HepG2 (cell line): Measurements from ENCODE around the gene B3GAT3. TPM values are rescaled to one million over a fixed set of nuclear protein-coding genes. Genes with fewer than 3 reads are reported as not detected.

ENCODE experiments used
- DDIT3 ChIP-seq: sonication (generic); formaldehyde crosslinking; IDR thresholded peaks from 2 replicates; pipeline ENCODE4 v1.4.0; 2020; ENCODE audit warnings: mild to moderate bottlenecking, missing genetic modification reagents
- DNMT3B ChIP-seq: conservative IDR thresholded peaks from 2 replicates; pipeline ENCODE4 v1.6.1; 2016; ENCODE audit warnings: missing biosample characterization, control low read depth
- EZH2 ChIP-seq: conservative IDR thresholded peaks from 2 replicates; pipeline ENCODE4 v1.6.1; 2012; ENCODE audit warnings: mild to moderate bottlenecking, low read depth, low read length, moderate library complexity
- SAP130 ChIP-seq: IDR thresholded peaks from 2 replicates; pipeline ENCODE4 v1.6.1; 2016; ENCODE audit warnings: low read depth
- ZBTB21 ChIP-seq: sonication (generic); formaldehyde crosslinking; IDR thresholded peaks from 2 replicates; pipeline ENCODE4 v1.4.0; 2020; ENCODE audit warnings: missing genetic modification reagents
- ZC3H4 ChIP-seq: sonication (generic); formaldehyde crosslinking; IDR thresholded peaks from 2 replicates; pipeline ENCODE4 v1.4.0; 2020; ENCODE audit warnings: missing genetic modification reagents, borderline replicate concordance
- ZNF121 ChIP-seq: sonication (generic); formaldehyde crosslinking; IDR thresholded peaks from 2 replicates; pipeline ENCODE4 v1.5.0; 2020; ENCODE audit warnings: mild to moderate bottlenecking, missing genetic modification reagents
- ZNF44 ChIP-seq: sonication (generic); formaldehyde crosslinking; IDR thresholded peaks from 2 replicates; pipeline ENCODE4 v1.5.1; 2020; ENCODE audit warnings: mild to moderate bottlenecking, missing genetic modification reagents
- ZNF549 ChIP-seq: sonication (generic); formaldehyde crosslinking; IDR thresholded peaks from 2 replicates; pipeline ENCODE4 v1.5.0; 2020; ENCODE audit warnings: missing genetic modification reagents
- ZNF563 ChIP-seq: sonication (generic); formaldehyde crosslinking; IDR thresholded peaks from 2 replicates; pipeline ENCODE4 v1.8.0; 2022; ENCODE audit warnings: mild to moderate bottlenecking, moderate library complexity, missing genetic modification reagents
- ZNF609 ChIP-seq: sonication (generic); formaldehyde crosslinking; IDR thresholded peaks from 2 replicates; pipeline ENCODE4 v1.4.0; 2020; ENCODE audit warnings: mild to moderate bottlenecking, missing genetic modification reagents, borderline replicate concordance
- ZNF841 ChIP-seq: sonication (generic); formaldehyde crosslinking; IDR thresholded peaks from 2 replicates; pipeline ENCODE4 v1.8.1; 2023; ENCODE audit warnings: missing genetic modification reagents, borderline replicate concordance
- ZNF878 ChIP-seq: sonication (generic); formaldehyde crosslinking; IDR thresholded peaks from 2 replicates; pipeline ENCODE4 v1.8.1; 2023; ENCODE audit warnings: mild to moderate bottlenecking, missing genetic modification reagents, moderate library complexity
- ZSCAN22 ChIP-seq: sonication (generic); formaldehyde crosslinking; IDR thresholded peaks from 2 replicates; pipeline ENCODE4 v1.4.0; 2020; ENCODE audit warnings: mild to moderate bottlenecking, missing genetic modification reagents
- polyA plus RNA-seq, 8 experiments: library from polyadenylated mRNA; depleted of rRNA in 3 of 8; stranded (reverse) in 7 of 8; unstranded in 1 of 8; fragments of >200 nt; fragmentation: Illumina TruSeq in 4 of 8; extraction: Trizol in 4 of 8; gene quantifications; 2 replicates each; pipeline versions ENCODE4 v1.2.1 to v1.2.3, GENCODE V29; 2011 to 2016; ENCODE audit warnings: low read depth in 4 of 8, missing spikeins in 1 of 8, mixed read lengths in 1 of 8; ENCODE audit not compliant: insufficient read depth in 1 of 8
- total RNA-seq, 5 experiments: library from RNA; depleted of rRNA; stranded (reverse); fragments of >200 nt; fragmentation: Illumina TruSeq; extraction: Trizol; gene quantifications; 2 replicates each; pipeline ENCODE4 v1.2.3, GENCODE V29; 2016; ENCODE audit warnings: low read depth in 1 of 5
- TF ChIP-seq, protein P1 (sequence below): IDR thresholded peaks from 2 replicates; pipeline ENCODE4 v1.6.1; 2016; ENCODE audit warnings: missing compliant biosample characterization, missing genetic modification reagents, borderline replicate concordance
- TF ChIP-seq, protein P2 (sequence below): sonication (generic); formaldehyde crosslinking; IDR thresholded peaks from 2 replicates; pipeline ENCODE4 v1.4.0; 2020; ENCODE audit warnings: missing genetic modification reagents, borderline replicate concordance
- TF ChIP-seq, protein P3 (sequence below): conservative IDR thresholded peaks from 2 replicates; pipeline ENCODE4 v1.6.1; 2018; ENCODE audit warnings: missing genetic modification reagents

Gene B3GAT3
- total and polyA plus RNA-seq, 2 of the 13 experiments (the other 11 are each of a cell fraction or from before 2014, with no cell fraction given) = 21.3 to 26.1 TPM

DNA sequence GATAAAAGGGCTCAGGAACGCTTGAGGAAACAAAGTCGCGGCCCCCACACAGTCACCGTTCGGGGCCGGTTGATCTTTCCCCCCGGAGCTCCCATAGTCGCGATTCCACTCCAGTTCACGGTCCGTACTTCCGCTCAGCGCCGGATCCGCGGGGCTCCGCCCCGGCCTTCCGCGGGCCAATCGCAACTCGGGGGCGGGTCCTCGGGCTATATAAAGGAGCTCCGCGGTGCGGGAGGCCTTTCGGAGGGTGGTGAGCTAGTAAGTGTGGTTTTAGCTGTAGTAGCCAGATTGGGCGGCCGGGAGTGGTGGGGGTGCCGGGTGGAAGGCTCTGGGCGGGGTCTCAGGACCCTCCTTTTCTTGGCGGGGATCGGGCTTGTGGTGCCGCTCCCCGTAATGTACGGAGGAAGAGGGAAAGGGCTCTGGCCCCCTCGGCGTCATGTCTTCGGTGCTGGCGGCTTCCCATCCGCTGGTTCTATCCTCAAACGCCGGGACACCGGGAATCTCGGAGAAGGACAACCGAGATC, 43.4 kb upstream of the B3GAT3 start, which contains the start of the genes C11orf98 and CSKMT (continued):
- TF ChIP-seq ZNF609 (CRISPR knock-in tag) = no peak; the same call in 1 of the 2 replicates
- 0 out of 2 replicates have a peak, but pooled peaks have one; percentile 9 for TF ChIP-seq ZNF549 (CRISPR knock-in tag)
- TF ChIP-seq ZNF563 (CRISPR knock-in tag) = peak; percentile 49; the same call in 1 of the 2 replicates
- TF ChIP-seq, protein P1, sequence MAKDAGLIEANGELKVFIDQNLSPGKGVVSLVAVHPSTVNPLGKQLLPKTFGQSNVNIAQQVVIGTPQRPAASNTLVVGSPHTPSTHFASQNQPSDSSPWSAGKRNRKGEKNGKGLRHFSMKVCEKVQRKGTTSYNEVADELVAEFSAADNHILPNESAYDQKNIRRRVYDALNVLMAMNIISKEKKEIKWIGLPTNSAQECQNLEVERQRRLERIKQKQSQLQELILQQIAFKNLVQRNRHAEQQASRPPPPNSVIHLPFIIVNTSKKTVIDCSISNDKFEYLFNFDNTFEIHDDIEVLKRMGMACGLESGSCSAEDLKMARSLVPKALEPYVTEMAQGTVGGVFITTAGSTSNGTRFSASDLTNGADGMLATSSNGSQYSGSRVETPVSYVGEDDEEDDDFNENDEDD (CRISPR knock-in tag) = no peak; the same call in 1 of the 2 replicates
- TF ChIP-seq ZNF878 (CRISPR knock-in tag) = no peak; the same call in none of the 2 replicates
- 0 out of 2 replicates have a peak, but pooled peaks have one; percentile 7 for TF ChIP-seq ZNF121 (CRISPR knock-in tag)
- no peak for TF ChIP-seq ZC3H4
- TF ChIP-seq, protein P2, sequence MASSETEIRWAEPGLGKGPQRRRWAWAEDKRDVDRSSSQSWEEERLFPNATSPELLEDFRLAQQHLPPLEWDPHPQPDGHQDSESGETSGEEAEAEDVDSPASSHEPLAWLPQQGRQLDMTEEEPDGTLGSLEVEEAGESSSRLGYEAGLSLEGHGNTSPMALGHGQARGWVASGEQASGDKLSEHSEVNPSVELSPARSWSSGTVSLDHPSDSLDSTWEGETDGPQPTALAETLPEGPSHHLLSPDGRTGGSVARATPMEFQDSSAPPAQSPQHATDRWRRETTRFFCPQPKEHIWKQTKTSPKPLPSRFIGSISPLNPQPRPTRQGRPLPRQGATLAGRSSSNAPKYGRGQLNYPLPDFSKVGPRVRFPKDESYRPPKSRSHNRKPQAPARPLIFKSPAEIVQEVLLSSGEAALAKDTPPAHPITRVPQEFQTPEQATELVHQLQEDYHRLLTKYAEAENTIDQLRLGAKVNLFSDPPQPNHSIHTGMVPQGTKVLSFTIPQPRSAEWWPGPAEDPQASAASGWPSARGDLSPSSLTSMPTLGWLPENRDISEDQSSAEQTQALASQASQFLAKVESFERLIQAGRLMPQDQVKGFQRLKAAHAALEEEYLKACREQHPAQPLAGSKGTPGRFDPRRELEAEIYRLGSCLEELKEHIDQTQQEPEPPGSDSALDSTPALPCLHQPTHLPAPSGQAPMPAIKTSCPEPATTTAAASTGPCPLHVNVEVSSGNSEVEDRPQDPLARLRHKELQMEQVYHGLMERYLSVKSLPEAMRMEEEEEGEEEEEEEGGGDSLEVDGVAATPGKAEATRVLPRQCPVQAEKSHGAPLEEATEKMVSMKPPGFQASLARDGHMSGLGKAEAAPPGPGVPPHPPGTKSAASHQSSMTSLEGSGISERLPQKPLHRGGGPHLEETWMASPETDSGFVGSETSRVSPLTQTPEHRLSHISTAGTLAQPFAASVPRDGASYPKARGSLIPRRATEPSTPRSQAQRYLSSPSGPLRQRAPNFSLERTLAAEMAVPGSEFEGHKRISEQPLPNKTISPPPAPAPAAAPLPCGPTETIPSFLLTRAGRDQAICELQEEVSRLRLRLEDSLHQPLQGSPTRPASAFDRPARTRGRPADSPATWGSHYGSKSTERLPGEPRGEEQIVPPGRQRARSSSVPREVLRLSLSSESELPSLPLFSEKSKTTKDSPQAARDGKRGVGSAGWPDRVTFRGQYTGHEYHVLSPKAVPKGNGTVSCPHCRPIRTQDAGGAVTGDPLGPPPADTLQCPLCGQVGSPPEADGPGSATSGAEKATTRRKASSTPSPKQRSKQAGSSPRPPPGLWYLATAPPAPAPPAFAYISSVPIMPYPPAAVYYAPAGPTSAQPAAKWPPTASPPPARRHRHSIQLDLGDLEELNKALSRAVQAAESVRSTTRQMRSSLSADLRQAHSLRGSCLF (CRISPR knock-in tag) = no peak
- TF ChIP-seq, protein P3, sequence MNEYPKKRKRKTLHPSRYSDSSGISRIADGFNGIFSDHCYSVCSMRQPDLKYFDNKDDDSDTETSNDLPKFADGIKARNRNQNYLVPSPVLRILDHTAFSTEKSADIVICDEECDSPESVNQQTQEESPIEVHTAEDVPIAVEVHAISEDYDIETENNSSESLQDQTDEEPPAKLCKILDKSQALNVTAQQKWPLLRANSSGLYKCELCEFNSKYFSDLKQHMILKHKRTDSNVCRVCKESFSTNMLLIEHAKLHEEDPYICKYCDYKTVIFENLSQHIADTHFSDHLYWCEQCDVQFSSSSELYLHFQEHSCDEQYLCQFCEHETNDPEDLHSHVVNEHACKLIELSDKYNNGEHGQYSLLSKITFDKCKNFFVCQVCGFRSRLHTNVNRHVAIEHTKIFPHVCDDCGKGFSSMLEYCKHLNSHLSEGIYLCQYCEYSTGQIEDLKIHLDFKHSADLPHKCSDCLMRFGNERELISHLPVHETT (CRISPR knock-in tag) = peak; percentile 81
- TF ChIP-seq ZSCAN22 (CRISPR knock-in tag) = no peak
- no peak for TF ChIP-seq ZNF841 (CRISPR knock-in tag)
- no peak for TF ChIP-seq EZH2
- TF ChIP-seq ZBTB21 (CRISPR knock-in tag) = no peak
- TF ChIP-seq DDIT3 (CRISPR knock-in tag) = no peak
- peak; percentile 83 for TF ChIP-seq SAP130 (CRISPR knock-in tag)
- TF ChIP-seq DNMT3B (CRISPR knock-in tag) = peak; percentile 83; the same call in 1 of the 2 replicates
- no peak for TF ChIP-seq ZNF44 (CRISPR knock-in tag)
